Measurements from ENCODE around the gene MAP3K19.
"Not testable (repeated sequence)": the region's sequence is repeated elsewhere in the genome, so short reads cannot be mapped to it uniquely, and the experiment has no call there.

MAP3K19 gene

GRCh38 chr2:135091681-135092080, 44.4 kb upstream of the MAP3K19 start:
- TF ChIP-seq CTCF (IDR thresholded peaks at IDR 0.05; ENCODE audit: low read depth, low read length), result no peak
- no peak overlapping the region for H3K4me3 ChIP-seq (ENCODE audit: low read depth, low read length)

GRCh38 chr2:135089597-135089996, 42.4 kb upstream of the MAP3K19 start:
- not testable (repeated sequence) for H3K4me3 ChIP-seq (ENCODE audit: low read depth, low read length)

- H3K4me3 ChIP-seq (ENCODE audit: low read depth, low read length), result no peak overlapping the region
- no peak for TF ChIP-seq CTCF (IDR thresholded peaks at IDR 0.05; ENCODE audit: low read depth, low read length)
These were observed 39.0 kb upstream of the MAP3K19 start for GRCh38 chr2:135086222-135086621.

- no peak overlapping the region for H3K4me3 ChIP-seq (ENCODE audit: low read depth, low read length)
- TF ChIP-seq CTCF (IDR thresholded peaks at IDR 0.05; ENCODE audit: low read depth, low read length), result no peak
These were observed 31.2 kb upstream of the MAP3K19 start for GRCh38 chr2:135078417-135078816.

- no peak for TF ChIP-seq CTCF (IDR thresholded peaks at IDR 0.05; ENCODE audit: low read depth, low read length)
- H3K4me3 ChIP-seq (ENCODE audit: low read depth, low read length), result no peak overlapping the region
These were observed 29.3 kb upstream of the MAP3K19 start for GRCh38 chr2:135076556-135076955.

- TF ChIP-seq CTCF (IDR thresholded peaks at IDR 0.05; ENCODE audit: low read depth, low read length), result no peak
- no peak overlapping the region for H3K4me3 ChIP-seq (ENCODE audit: low read depth, low read length)
These were observed 27.0 kb upstream of the MAP3K19 start for GRCh38 chr2:135074216-135074615.

- no peak for TF ChIP-seq CTCF (IDR thresholded peaks at IDR 0.05; ENCODE audit: low read depth, low read length)
- H3K4me3 ChIP-seq (ENCODE audit: low read depth, low read length), result no peak overlapping the region
These were observed 25.1 kb upstream of the MAP3K19 start for GRCh38 chr2:135072125-135072997.

GRCh38 chr2:135066710-135067109, 19.5 kb upstream of the MAP3K19 start:
- TF ChIP-seq CTCF (IDR thresholded peaks at IDR 0.05; ENCODE audit: low read depth, low read length), result no peak
- no peak overlapping the region for H3K4me3 ChIP-seq (ENCODE audit: low read depth, low read length)
